HG03378 (cell line): ENCODE measurements around the gene TPI1.
"Not testable (repeated sequence)": the region's sequence is repeated elsewhere in the genome, so short reads cannot be mapped to it uniquely, and the experiment has no call there.

Experiments used
- ATAC-seq: cut with Tn5 transposase; IDR thresholded peaks from one replicate; pipeline ENCODE4 v1.9.1; 2021; ENCODE audit warnings: mild to moderate bottlenecking, moderate library complexity; ENCODE audit not compliant: unreplicated experiment

Gene TPI1

DNA sequence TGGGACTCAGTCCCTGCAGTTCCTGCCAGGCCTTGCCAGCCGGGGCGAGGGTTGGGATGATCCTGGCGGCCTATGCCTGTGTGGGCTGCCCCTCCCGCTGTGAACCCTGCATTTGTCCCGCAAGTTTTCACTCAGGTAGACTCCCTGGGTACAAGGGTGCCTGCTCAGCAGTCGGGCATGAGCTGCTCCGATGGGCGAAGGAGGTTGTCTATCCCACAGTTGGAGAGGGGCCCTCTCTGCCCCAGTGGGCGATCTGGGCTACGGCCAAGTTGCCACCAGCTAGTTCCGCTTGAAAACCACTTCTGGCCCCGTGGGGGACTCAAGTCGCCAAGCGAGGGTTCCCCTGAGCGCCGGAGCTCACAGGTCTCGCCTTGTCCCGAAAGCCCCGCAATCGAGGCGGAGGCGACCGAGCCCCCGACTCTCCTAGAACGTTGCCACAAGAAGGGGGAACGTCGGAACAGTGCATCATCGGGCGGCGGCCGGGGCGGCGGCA is 365 bp upstream of the TPI1 start:
- ATAC-seq: no peak

DNA sequence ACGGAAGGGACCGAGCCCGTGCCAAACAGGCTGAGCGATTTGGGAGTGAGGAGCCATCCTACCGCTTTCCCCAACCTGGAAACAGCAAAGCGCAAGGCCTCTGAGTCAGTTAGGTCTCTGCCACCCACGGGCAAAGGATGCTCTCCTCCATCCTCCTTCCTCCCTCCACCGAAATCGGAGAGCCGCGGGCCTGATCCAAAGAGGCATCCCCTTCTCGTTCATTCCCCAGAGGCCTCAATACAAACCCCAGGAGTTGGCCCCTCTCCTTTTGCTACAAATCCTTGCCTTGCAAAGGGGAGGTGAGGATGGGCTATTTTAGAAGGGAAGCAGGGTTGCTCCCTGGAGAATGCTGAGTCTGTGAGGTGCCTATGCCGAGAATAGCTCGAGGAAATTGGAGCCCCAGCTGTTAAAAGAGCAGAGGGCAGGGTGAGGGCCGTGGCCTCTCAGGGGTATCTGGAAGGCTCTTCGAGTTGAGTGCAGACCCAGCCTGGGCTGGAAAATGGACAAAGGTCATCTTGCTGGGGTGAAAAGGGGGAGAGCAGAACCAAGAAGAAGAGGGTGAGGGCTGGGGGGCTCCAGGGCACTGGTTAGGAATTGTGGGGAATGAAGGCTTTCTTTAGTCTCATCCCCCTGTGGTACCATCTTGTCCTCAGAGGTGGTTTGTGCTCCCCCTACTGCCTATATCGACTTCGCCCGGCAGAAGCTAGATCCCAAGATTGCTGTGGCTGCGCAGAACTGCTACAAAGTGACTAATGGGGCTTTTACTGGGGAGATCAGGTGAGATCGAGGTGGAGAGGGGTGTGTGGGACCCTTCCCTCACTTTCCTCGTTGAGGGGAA is 1.1 kb downstream of the TPI1 start:
- no peak for ATAC-seq

DNA sequence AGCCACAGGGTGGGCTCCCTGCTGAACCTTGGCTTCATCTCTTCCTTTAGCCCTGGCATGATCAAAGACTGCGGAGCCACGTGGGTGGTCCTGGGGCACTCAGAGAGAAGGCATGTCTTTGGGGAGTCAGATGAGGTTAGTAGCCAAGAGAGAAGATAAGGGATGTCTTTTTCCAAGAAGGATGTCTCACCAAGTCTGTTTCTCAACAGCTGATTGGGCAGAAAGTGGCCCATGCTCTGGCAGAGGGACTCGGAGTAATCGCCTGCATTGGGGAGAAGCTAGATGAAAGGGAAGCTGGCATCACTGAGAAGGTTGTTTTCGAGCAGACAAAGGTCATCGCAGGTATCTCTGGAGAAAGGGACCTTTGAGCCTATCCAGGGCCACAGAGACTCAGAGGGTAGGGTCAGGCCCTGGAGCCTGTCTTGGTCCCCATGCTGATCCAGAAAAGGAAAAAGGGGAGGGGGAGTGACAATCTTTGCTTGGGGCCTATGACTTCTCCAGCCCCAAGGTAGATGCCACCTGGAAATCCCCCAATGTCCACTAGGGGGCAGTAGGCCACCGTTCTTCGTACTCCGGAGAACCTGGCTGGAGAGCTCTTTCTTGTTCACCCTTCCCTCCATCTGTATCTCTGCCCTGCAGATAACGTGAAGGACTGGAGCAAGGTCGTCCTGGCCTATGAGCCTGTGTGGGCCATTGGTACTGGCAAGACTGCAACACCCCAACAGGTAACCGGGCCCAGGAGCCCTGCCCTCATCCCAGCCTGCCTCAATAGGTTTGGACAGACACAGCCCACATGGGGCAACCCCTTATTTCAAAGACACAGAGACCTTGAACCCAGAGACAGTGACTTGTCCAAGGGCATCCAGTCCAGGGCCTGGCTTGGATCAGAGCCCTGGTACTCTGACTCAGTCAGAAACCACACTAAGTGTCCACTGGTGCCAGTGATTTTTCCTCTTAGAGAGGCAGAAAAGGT is 2.0 kb downstream of the TPI1 start:
- no peak for ATAC-seq

DNA sequence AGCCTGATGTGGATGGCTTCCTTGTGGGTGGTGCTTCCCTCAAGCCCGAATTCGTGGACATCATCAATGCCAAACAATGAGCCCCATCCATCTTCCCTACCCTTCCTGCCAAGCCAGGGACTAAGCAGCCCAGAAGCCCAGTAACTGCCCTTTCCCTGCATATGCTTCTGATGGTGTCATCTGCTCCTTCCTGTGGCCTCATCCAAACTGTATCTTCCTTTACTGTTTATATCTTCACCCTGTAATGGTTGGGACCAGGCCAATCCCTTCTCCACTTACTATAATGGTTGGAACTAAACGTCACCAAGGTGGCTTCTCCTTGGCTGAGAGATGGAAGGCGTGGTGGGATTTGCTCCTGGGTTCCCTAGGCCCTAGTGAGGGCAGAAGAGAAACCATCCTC is 3.0 kb downstream of the TPI1 start:
- ATAC-seq: not testable (repeated sequence)

DNA sequence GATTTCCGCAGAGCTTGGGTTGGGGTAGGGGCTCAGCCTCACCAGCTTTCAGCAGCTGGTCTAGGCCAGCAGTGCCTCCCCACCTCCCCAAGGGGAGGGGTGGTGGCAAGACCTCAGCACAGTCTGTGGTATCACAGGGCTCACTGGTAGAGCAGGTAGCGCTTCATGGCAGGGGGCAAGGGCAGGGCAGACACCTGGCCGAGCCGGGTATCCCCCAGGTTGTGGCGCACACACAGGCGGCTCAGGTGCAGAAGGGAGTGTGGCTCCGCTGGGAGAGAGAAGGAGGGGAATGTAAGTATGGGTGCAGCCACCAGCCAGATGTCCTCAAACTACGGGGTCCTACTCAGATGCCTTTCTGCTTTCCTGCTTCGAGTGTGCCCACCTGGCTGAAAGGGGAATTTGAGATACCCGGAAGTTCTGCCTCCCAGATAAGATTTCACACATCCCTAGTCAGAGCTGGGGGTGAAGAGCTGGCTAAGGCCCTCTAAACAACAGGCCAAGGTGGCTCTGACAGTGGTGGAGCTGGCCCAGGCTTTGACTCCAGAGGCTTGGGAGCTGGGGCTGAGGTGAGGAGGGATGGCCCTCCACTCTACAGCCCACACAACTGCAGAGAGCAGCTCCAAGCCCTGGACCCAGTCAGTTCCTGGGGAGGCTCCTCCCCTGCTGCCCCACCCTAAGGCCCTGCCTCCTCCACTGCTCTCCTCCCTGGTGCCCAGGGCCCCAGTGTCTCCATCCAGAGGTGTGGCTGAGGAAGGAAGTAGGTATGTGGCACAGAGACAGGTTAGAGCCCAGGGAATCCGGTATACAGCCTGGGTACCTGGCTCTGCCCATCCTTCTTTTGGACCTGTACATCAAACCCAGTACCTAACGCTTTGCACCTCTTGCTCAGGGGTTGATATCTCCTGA is 4.0 kb downstream of the TPI1 start:
- no peak for ATAC-seq

DNA sequence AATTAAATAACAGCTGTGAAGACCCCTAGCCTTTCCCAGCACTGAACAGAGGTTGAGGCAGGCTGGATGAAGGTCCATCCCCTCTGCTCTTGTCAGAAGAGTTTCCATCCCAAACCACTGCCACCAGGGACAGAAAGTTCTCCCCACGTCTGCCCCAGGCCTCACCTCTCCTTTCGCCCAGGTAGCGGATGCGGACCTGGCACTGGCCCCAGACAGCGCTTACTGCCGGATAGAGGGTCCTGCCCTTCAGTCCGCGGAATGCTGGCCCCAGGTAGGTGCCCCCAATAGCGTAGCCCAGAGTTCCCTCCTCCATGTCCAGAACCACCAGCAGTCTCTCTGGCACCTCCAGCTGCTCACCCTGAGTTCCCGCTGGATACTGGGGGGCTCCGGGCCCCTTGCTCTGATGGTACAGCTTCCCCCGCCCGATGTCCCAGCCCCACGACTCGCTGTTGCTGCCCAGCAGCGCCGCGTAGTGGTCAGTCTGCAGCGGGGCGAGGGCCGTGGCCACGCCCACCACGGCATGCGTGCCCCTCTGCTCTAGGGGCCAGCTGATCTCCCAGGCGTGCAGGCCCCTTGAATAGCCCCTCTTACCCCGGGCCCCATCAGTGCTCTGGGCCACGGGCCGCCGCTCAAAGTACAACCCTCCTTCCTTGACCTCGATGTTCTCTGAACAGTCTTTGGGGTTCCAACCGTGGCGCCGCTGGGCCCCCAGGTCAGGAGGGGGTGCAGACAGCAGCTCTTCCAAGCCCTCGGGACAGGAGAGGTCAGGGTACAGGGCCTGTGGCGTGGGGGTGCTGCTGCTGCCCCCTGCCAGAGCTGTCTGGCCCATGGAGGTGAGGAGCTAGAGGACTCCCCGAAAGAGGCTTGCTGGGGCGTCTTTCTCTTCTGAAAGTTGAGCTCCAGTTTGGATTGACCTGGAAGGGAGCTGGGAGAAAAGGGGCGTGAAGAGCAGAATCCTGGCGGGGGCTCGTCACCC is 5.0 kb downstream of the TPI1 start:
- ATAC-seq: no peak

DNA sequence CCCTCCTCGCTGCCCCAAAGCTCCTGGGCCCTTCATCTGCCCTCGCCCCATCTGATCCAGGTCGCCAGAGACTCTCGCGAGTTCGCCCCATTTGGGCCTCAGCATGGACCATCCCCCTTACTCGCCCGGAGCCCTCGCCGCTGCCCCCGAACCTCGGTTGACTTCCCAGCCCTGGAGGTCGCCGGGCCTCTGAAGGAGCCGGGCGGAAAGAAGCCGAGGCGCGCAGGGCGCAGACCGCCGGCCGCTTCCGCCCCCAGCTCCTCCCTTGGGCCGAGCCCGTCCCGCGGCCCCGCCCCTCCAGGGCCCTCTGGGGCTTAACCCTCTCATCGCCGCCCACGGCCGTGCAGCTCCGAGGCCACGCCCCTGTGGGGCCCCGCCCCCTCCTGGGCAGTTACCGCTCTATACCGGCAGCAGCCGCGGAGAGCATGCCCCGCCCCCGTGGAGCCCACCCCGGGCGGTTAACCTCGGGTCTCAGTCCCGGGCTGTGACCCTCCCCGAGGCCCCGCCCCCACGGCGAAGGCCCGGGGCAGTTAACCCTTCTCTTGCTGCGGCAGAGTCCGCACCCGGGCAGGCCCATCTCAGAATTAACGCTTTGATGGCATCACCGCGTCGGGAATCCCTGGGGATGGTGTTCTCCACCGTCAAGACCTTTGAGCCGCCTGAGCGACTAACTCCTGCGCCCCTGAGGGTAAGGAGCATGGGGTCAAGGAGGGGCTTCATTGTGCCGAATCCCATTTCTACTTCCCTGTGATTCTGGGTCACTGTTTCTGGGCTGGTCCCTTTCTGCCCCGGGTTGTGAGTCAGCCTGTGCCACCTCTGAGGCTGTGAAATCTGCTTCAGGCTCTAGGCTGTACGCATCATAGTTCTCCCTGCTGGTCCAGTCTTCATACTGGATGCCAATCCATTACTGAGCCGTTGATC is 6.0 kb downstream of the TPI1 start, which contains the start of gene SPSB2:
SPSB2 (minus strand) TSS at position 210 of the 921 bp plus-strand sequence. CDS start 402 bp downstream, outside the sequence.
- peak; percentile 53 for ATAC-seq

DNA sequence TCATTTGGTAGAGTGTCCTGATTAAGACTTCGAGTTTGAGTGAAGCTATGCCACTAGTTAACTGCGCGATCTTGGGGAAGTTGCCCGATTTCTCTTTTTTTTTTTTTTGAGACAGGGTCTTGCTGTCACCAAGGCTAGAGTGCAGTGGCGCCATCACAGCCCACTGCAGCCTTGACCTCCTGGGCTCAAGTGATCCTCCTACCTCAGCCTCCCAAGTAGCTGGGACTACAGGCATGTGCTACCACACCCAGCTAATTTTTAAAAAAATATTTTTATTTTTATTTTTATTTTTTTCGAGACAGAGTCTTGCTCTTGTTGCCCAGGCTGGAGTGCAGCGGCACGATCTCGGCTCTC is 6.7 kb downstream of the TPI1 start:
- not testable (repeated sequence) for ATAC-seq

DNA sequence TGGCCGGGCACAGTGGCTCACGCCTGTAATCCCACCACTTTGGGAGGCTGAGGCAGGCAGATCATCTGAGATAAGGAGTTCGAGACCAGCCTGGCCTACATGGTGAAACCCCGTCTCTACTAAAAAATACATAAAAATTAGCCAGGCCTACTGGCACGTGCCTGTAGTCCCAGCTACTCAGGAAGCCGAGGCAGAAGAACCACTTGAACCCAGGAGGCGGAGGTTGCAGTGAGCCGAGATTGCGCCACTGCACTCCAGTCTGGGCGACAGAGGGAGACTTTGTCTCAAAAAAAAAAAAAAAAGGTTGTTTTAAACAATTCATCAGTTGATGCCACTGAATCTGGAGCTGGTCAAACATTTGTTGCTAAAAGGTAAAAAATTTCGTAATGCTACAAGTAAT is 12.5 kb downstream of the TPI1 start:
- not testable (repeated sequence) for ATAC-seq

DNA sequence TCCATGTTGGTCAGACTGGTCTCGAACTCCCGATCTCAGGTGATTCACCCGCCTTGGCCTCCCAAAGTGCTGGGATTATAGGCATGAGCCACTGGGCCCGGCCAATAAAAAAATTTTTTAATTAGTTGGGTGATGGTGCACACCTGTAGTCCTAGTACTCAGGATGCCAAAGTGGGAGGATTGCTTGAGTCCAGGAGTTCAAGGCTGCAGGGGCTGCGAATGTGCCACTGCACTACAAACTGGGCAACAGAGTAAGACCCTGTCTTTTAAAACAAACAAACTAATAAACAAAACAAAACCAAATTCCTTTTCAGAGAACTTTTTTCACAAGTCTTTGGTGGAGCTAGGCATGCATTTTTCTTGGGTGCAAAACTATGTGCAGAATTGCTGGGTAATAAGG is 15.9 kb downstream of the TPI1 start:
- no peak for ATAC-seq

DNA sequence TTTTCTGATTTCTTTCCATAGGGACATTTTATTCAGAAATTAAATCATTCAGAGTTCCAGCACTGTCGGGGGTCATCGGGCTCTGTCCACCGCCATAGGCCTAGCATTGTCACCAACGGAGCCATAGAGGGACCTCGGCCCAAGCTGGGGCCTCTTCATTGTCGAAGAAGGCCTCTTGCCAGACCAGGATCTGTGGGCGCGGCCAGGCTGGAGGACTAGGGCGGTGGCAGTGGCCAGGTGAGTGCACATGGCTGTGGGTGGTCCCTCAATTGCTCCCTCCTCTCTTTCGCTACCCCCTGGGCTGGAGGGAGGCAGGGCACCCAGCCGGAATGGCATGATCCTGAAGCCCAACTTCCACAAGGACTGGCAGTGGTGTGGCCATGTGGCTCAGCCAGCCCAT is 16.4 kb downstream of the TPI1 start:
- ATAC-seq: no peak

DNA sequence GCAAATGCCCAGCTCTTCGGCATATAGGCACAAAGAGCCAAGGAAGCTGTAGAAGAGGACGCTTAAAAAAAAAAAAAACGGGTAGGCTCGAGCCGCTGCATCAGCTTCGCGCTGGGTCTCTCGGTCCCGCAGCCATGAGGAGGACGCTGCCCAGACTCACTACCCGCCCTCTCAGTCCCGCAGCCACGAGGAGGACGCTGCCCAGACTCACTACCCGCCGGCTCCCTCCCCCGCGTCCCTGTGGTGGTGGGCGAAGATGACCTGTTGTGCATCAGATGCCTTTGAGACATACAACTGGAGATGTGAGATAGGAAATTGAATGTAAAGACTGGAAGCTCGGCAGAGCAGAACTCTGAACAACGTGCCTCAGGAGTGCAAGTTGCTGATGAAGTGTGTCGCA is 17.2 kb downstream of the TPI1 start:
- ATAC-seq: no peak

DNA sequence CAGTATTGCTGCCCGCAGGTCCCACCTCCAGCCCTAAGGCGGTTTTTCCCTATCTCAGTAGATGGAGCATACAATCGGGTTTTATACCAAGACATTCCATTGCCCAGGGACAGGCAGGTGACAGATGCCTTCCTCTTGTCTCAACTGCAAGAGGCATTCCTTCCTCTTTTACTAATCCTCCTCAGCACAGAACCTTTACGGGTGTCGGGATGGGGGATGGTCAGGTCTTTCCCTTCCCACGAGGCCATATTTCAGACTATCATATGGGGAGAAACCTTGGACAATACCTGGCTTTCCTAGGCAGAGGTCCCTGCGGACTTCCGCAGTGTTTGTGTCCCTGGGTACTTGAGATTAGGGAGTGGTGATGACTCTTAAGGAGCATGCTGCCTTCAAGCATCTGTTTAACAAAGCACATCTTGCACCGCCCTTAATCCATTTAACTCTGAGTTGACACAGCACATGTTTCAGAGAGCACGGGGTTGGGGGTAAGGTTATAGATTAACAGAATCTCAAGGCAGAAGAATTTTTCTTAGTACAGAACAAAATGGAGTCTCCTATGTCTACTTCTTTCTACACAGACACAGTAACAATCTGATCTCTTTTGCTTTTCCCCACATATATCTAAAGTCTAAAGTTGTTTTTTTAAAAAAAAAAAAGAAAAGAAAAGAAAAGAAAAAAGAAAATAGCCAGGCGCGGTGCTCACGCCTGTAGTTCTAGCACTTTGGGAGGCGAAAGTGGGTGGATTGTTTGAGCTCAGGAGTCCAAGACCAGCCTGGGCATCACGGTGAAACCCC is 19.1 kb downstream of the TPI1 start:
- ATAC-seq: not testable (repeated sequence)

DNA sequence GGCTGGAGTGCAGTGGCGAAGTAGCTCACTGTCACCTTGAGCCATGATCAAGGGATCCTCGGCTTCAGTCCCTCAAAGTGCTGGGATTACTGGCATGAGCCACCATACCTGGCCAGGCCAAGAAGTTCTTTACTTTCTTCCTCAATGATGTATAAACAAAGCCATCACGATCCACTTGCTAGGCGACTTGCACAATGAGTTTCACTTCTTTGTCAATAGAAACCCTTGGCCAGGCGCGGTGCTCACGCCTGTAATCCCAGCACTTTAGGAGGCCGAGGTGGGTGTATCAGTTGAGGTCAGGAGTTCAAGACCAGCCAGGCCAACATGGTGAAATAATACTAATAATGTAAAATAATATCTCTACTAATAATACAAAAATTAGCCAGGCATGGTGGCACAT is 20.1 kb downstream of the TPI1 start:
- ATAC-seq: no peak

DNA sequence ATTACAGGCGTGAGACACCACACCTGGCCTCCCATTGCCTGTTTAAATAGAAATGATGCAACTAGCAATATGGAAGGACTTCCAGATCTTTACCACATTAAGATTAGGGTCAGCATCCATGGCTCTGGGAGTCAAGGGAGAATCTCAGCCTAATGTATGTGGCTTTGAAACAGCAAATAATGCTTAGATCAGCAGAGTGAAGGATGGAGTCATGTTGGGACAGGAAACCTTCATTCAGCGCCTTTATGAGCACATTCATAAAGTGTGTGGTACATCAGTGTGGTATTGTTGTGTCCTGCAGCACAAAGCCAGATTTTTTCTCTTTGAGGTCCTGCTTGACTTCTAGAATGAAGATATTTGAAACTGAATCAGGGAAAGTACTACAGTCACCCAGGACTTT is 21.0 kb downstream of the TPI1 start:
- no peak for ATAC-seq

DNA sequence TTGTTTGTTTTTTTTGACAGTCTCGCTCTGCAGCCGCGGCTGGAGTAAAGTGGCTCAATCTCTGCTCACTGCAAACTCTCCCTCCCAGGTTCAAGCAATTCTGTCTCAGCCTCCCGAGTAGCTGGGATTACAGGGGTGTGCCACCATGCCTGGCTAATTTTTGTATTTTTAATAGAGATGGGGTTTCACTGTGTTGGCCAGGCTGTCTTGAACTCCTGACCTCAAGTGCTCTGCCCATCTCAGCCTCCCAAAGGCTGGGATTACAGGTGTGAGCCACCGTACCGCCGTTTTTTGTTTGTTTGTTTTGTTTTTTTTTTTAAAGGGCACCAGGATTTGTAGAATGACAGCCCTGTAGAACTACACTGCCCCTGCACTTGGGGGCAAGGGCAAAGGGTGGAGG is 21.5 kb downstream of the TPI1 start:
- not testable (repeated sequence) for ATAC-seq

DNA sequence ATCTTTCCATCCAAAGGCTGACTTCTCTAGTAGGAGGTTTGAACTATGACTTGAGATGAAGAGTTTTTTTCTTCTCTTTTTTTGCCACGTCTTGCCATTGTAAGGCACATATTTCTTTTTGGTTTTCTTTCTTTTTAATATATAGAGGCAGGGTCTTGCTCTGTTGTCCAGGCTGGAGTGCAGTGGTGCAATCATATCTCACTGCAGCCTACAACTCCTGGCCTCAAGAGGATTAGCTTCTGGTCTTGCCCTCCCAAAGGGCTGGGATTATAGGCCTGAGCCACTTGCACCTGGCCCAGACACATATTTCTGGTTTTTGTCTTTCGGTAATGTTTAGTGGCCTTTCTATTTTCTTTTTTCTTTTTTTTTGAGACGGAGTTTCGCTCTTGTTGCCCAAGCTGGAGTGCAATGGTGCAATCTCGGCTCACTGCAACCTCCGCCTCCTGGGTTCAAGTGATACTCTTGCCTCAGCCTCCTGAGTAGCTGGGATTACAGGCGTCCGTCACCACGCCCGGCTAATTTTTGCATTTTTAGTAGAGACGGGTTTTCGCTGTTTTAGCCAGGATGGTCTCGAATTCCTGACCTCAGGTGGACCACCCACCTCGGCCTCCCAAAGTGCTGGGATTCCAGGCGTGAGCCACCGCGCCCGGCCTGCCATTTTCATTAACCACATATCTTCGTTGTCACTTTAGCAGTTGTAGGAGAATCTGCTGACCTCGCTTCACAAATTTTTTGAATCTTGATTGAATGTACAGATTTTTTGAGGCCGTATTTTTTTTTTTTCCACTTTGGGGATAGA is 22.6 kb downstream of the TPI1 start:
- ATAC-seq: not testable (repeated sequence)
